ENCODE measurements around the gene TRIOBP.

The TRIOBP gene

GRCh38 chr22:37747715-37748100 lies 50.9 kb downstream of the TRIOBP start:
- CTCF ChIA-PET = interaction anchor here (1.2 kb wide), 1 partner anchor 141 kb away, joined by 3 read pairs; no protein-coding TSS in a partner anchor
- H3K4me1 ChIP-seq (ENCODE audit: control insufficient read depth, insufficient read depth, low read length) = peaks cover 9% of the 10 kb centered on the region; the same call in 1 of the 2 replicates
- H3K4me3 ChIP-seq (ENCODE audit: low read depth, low read length) = peak overlapping the region; percentile 85
- no peaks in the 10 kb centered on the region for H3K9me3 ChIP-seq (ENCODE audit: control insufficient read depth, insufficient read depth, low read depth, low read length)
- H3K27ac ChIP-seq (ENCODE audit: extremely low read depth, low read depth, low read length) = peak overlapping the region; percentile 16; the same call in 1 of the 2 replicates
- 0 out of 2 replicates have a peak, but pooled peaks have one; percentile 20 for TF ChIP-seq ZBTB20 (tag by site-specific recombination; IDR thresholded peaks at IDR 0.05)
- TF ChIP-seq GFI1B (tag by site-specific recombination; IDR thresholded peaks at IDR 0.05) = no peak
- TF ChIP-seq GLIS2 (tag by site-specific recombination; IDR thresholded peaks at IDR 0.05) = 0 out of 2 replicates have a peak, but pooled peaks have one; percentile 25
- no peak for TF ChIP-seq ZNF174 (tag by site-specific recombination; IDR thresholded peaks at IDR 0.05)
- TF ChIP-seq ZNF433 (tag by site-specific recombination; IDR thresholded peaks at IDR 0.05; ENCODE audit: low read depth) = no peak
- TF ChIP-seq GLIS1 (tag by site-specific recombination; IDR thresholded peaks at IDR 0.05) = peak; percentile 60
- peaks cover 0 to 13% of the 10 kb centered on the region in 2 experiments; a peak in 2 of 3 replicates for H3K36me3 ChIP-seq (ENCODE audit: control insufficient read depth in 2 of 2, insufficient read depth in 1 of 2, low read length in 2 of 2)
- POLR2A ChIA-PET = interaction anchor here (1.2 to 1.9 kb wide), 2 partner anchors 11 to 90 kb away, joined by 3 to 6 read pairs; no protein-coding TSS in a partner anchor

GRCh38 chr22:37748659-37749058 lies 51.8 kb downstream of the TRIOBP start:
- POLR2A ChIA-PET = interaction anchor here (1.1 to 1.2 kb wide), 2 partner anchors 10 to 14 kb away, joined by 3 read pairs; no protein-coding TSS in a partner anchor
- H3K27ac ChIP-seq (ENCODE audit: extremely low read depth, low read depth, low read length) = 0 out of 2 replicates have a peak overlapping the region, but pooled peaks have one; percentile 24
- CTCF ChIA-PET = interaction anchor here (1.2 to 1.6 kb wide), 2 partner anchors 106 to 142 kb away, joined by 3 to 7 read pairs; no protein-coding TSS in a partner anchor
- peaks cover 9% of the 10 kb centered on the region; the same call in 1 of the 2 replicates for H3K4me1 ChIP-seq (ENCODE audit: control insufficient read depth, insufficient read depth, low read length)
- no peaks in the 10 kb centered on the region for H3K9me3 ChIP-seq (ENCODE audit: control insufficient read depth, insufficient read depth, low read depth, low read length)
- H3K36me3 ChIP-seq (ENCODE audit: control insufficient read depth in 2 of 2, insufficient read depth in 1 of 2, low read length in 2 of 2) = peaks cover 0 to 20% of the 10 kb centered on the region in 2 experiments; a peak in 2 of 3 replicates
- no peak overlapping the region for H3K4me3 ChIP-seq (ENCODE audit: low read depth, low read length)
- peak; percentile 87 for TF ChIP-seq ZBTB17 (tag by site-specific recombination; IDR thresholded peaks at IDR 0.05)
- TF ChIP-seq ZNF202 (tag by site-specific recombination; IDR thresholded peaks at IDR 0.05; ENCODE audit: borderline replicate concordance) = no peak

GRCh38 chr22:37749226-37749625 lies 52.4 kb downstream of the TRIOBP start:
- Histone ChIP-seq H3K4me1 (ENCODE audit: control insufficient read depth, insufficient read depth, low read length) (peaks cover 9% of the 10 kb centered on the region; the same call in 1 of the 2 replicates), H3K9me3 (ENCODE audit: control insufficient read depth, insufficient read depth, low read depth, low read length) (no peaks in the 10 kb centered on the region), H3K36me3 (ENCODE audit: control insufficient read depth in 2 of 2, insufficient read depth in 1 of 2, low read length in 2 of 2) (peaks cover 0 to 22% of the 10 kb centered on the region in 2 experiments; a peak in 2 of 3 replicates), H3K27ac (ENCODE audit: extremely low read depth, low read depth, low read length) (no peak overlapping the region), H3K4me3 (ENCODE audit: low read depth, low read length) (no peak overlapping the region)
- TF ChIP-seq ZNF274 (IDR thresholded peaks at IDR 0.05; ENCODE audit: low read length) (no peak), ZNF274 (tag by site-specific recombination; IDR thresholded peaks at IDR 0.05; ENCODE audit: borderline replicate concordance) (no peak), KLF8 (tag by site-specific recombination; IDR thresholded peaks at IDR 0.05) (no peak), ZNF837 (tag by site-specific recombination; IDR thresholded peaks at IDR 0.05) (no peak), SCRT1 (tag by site-specific recombination; IDR thresholded peaks at IDR 0.05; ENCODE audit: borderline replicate concordance) (no peak), ZSCAN16 (tag by site-specific recombination; IDR thresholded peaks at IDR 0.05) (0 out of 2 replicates have a peak, but pooled peaks have one; percentile 12), ZBTB48 (tag by site-specific recombination; IDR thresholded peaks at IDR 0.05) (no peak), CTCF (tag by site-specific recombination; IDR thresholded peaks at IDR 0.05) (peak; percentile 43; the same call in 1 of the 2 replicates)
- TF ChIP-seq, protein P1, sequence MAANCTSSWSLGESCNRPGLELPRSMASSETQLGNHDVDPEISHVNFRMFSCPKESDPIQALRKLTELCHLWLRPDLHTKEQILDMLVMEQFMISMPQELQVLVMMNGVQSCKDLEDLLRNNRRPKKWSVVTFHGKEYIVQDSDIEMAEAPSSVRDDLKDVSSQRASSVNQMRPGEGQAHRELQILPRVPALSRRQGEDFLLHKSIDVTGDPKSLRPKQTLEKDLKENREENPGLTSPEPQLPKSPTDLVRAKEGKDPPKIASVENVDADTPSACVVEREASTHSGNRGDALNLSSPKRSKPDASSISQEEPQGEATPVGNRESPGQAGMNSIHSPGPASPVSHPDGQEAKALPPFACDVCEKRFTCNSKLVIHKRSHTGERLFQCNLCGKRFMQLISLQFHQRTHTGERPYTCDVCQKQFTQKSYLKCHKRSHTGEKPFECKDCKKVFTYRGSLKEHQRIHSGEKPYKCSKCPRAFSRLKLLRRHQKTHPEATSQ (tag by site-specific recombination; IDR thresholded peaks at IDR 0.05) = no peak
- ChIA-PET POLR2A (interaction anchor here (1.1 kb wide), 1 partner anchor 14 kb away, joined by 3 read pairs; no protein-coding TSS in a partner anchor), CTCF (interaction anchor here (0.7 to 1.6 kb wide), 3 partner anchors 48 to 106 kb away, joined by 3 to 7 read pairs (median 3); no protein-coding TSS in a partner anchor)

All from HEK293 (cell line).